GM19468 (cell line): Measurements from ENCODE around the gene NEK1.
A peak's percentile ranks its signal among the peaks of the same experiment; 100 is the strongest.
"Not testable (repeated sequence)": the region's sequence is repeated elsewhere in the genome, so short reads cannot be mapped to it uniquely, and the experiment has no call there.

ENCODE experiments used
- ATAC-seq: cut with Tn5 transposase; IDR thresholded peaks from one replicate; pipeline ENCODE4 v1.9.1; 2021; ENCODE audit warnings: mild to moderate bottlenecking, moderate library complexity, moderate number of reproducible peaks; ENCODE audit not compliant: unreplicated experiment; ENCODE audit errors: extremely low read depth

The NEK1 gene

DNA sequence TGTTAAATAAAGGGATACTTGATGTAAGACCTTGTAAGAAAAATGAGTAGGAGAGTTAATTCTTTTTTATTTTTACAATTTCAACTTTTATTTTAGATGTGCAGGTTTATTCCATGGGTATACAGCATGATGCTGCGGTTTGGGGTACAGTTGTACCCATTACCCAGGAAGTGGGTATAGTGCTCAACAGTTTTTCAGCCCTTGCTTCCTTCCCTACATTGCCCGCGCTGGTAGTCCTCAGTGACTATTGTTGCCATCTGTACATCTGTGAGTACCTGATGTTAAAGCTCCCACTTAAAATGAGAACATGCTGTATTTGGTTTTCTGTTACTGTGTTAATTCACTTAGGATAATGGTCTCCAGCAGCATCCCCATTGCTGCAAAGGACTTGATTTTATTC, 17.7 kb upstream of the NEK1 start:
- ATAC-seq: no peak

DNA sequence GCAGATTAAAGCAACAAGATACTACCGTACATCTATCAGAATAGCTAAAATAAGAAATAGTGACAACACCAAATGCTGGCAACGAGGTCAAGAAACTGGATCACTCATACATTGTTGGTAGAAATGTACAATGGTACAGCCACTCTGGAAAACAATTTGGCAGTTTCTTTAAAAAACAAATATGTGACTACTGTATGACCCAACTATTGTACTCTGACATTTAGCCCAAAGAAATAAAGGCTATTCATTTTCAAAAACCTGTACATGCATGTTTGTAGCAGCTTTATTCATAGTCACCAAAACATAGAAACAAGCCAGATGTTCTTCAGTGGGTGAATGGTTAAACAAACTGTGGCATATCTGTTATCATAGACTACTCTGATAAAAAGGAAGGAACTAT, 16.2 kb upstream of the NEK1 start:
- no peak for ATAC-seq

- peak; percentile 56 for ATAC-seq
Observed at GRCh38 chr4:169627307-169627706, 14.9 kb upstream of the NEK1 start.

- peak; percentile 23 for ATAC-seq
Observed at GRCh38 chr4:169626331-169627282, 14.2 kb upstream of the NEK1 start.

- no peak for ATAC-seq
Observed at GRCh38 chr4:169625886-169626285, 13.5 kb upstream of the NEK1 start.

GRCh38 chr4:169624012-169624411, 11.6 kb upstream of the NEK1 start:
- ATAC-seq: not testable (repeated sequence)

- ATAC-seq: no peak
Observed at GRCh38 chr4:169622566-169622965, 10.2 kb upstream of the NEK1 start.

DNA sequence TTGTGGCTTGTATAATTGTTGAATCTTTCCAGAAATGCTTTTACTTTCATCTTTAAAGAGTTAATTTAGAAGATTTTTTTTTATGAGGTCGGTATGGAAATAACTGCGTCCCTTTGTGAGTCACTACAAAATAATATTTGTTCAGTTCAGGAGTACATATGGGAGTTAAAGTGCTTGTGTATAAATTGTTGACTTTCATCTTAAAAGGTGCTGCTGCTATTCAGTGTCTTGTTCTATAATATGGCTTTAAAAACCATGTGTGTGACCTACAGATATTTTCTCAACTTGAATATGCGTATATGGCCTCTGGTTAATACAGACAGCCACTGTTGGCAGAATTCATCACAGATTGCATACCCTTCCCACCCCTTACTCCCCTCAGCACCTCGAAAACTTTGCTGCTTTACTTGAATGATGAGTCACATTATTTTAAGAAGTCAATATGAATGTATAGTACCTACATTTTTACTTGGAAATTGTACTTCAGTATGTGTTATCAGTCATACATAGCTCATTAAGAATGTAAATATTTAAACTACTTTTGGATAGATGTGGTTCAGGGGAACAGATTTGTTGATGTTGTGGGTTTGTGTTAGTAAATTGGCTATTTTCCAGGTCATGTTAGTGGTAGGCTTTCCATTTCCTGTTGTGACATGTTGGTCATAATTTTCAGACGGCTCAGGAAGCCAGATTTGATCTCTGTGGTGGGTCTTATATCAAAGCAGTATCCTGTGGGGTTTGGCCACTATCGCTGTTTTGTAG, 9.5 kb upstream of the NEK1 start:
- ATAC-seq: no peak

DNA sequence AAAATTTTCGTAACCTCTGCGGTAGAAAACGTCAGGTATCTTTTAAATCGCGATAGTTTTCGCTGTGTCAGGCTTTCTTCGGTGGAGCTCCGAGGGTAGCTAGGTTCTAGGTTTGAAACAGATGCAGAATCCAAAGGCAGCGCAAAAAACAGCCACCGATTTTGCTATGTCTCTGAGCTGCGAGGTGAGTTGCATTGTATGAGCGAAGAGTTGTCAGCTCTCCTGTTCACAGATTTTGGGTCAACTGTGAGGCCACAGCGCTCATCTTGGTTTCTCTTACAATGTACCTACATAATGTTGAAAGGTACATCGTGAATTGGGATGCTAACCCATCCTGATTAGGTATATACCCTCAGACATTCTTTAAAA, 8.5 kb upstream of the NEK1 start:
- ATAC-seq: no peak

- peak; percentile 79 for ATAC-seq
Observed at GRCh38 chr4:169619958-169620879, 7.8 kb upstream of the NEK1 start, which contains the start of gene CLCN3. CLCN3 (plus strand) TSS chr4:169620578; CDS start chr4:169635929, 15,351 bp downstream.

DNA sequence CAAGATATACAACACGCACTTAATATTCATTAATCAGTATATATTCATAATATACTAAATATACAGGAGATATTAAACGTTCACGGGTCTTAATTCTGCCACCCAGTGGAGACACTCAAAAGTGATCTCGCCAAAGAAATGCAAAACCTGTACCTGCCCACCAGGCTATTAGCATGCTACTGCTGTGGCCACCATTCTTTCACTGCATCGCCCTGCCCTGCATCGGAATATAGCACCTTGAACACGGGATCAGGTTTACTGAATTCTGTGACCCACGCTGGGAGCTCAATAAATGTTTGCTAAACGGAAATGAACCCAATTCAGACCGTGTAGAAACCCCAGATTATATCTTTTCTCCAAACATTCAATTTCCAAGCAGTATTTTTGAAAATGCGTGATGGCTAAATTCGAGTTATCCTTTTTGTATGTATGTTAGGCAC, 7.2 kb upstream of the NEK1 start:
- ATAC-seq: peak; percentile 31

- ATAC-seq: no peak
Observed at GRCh38 chr4:169618986-169619385, 6.6 kb upstream of the NEK1 start.

DNA sequence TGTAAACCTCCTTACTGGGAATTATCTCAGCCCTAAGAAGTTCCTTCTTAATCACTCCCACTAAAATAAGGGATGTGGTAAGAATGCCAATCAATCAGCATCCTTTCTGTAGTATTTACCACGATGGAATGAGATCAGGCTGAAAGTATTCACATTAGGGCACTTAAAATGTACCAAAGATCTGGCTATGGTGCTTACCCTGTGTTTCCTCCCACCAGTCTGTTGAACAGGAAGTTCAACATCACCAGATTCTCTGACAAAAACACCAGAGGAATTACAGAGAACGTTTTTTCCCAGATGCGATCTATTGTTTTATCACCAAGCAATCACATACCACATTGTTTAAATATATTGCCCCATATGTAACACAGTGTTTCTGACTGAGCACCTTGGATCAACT, 5.9 kb upstream of the NEK1 start:
- ATAC-seq: no peak

GRCh38 chr4:169617306-169617705, 4.9 kb upstream of the NEK1 start:
- ATAC-seq: no peak

DNA sequence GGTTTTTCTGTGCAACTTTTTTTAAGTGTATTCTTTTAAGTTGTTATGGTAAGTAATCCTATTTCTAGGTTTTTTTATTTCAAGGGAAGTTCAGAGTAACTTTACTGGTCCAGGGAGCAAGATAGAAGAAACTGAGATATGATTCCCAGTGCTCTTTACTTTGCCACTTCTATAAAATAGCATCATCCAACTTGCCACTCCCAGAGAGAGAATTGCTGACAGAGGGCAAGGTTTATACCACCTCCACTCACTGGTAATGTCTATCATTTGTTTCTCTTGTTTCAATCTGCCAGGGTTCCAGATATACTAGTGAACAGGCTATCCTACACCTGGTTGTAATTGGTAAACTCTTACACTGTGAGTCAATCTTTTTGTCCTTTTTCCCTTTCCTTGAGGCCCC, 4.5 kb upstream of the NEK1 start:
- ATAC-seq: no peak

- ATAC-seq: no peak
Observed at GRCh38 chr4:169615467-169616106, 3.2 kb upstream of the NEK1 start.

DNA sequence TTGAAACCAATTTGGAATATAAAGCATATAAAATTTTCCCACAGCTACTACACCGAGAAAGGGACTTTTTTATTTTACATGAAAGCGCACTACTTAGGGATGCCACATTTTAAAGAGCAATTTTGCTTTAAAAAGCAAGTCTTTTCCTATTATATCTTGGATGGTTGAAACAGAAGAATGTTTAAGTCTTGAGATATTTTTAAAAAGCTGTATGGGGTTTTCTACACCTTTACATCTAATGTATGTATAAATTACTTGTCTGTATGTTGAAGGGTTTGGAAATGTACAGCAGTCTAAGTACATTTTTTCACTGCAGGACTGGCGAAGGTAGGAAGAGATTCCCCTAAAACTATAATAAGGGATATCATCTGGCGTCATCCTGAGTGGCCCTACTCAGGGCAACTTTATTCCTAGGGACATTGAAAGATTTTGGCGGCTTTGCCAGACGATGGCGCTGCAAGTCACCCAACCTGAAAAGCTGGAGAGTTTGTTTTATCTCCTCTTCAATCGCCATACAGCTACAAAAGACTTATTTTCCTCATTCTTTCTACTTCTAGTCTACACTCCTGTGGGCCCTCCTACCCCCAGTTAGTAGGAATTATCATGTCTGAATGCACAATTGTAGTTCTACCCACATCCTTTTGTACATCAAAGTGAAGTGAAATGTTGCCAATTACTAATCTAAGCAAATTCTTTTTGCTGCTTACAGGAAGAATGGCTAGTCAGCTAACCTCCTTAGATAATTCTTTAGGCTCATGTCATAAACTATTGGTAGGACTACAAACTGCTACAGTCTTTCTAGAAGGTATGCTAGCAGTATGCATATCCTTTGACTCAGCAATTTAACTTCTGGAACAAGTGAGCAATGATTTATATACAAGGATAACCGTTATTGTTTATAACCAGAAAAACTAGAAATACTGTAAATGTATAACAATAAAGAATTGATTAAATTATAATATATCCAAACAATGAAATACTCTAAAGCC, 782 bp upstream of the NEK1 start:
- ATAC-seq: no peak

- no peak for ATAC-seq
Observed at GRCh38 chr4:169611157-169611556, 1.2 kb downstream of the NEK1 start.
